HepG2 (cell line): ENCODE results near the gene VARS1. TPM values are rescaled to one million over a fixed set of nuclear protein-coding genes. Genes with fewer than 3 reads are reported as not detected.

ENCODE experiments used
- FOXK1 ChIP-seq: sonication (generic); formaldehyde crosslinking; IDR thresholded peaks from 2 replicates; pipeline ENCODE4 v1.4.0; 2020; ENCODE audit warnings: low read depth, missing genetic modification reagents, borderline replicate concordance
- HCFC1 ChIP-seq: fragments of 150-350 bp; IDR thresholded peaks from 2 replicates; pipeline ENCODE4 v1.6.1; 2014; ENCODE audit warnings: low read depth, low read length
- HOXA3 ChIP-seq: sonication (generic); formaldehyde crosslinking; IDR thresholded peaks from 2 replicates; pipeline ENCODE4 v1.5.0; 2020; ENCODE audit warnings: missing genetic modification reagents
- MXI1 ChIP-seq: IDR thresholded peaks from 3 replicates; pipeline ENCODE4 v1.6.1; 2012; ENCODE audit warnings: low read depth, low read length, inconsistent platforms, borderline replicate concordance
- PCBP2 ChIP-seq: fragments of 200-400 bp; formaldehyde crosslinking; optimal IDR thresholded peaks from 2 replicates; pipeline ENCODE3; 2018; ENCODE audit warnings: low read length, low read depth; ENCODE audit not compliant: poor library complexity, severe bottlenecking
- RNF2 ChIP-seq: fragments of 450-650 bp; conservative IDR thresholded peaks from 2 replicates; pipeline ENCODE4 v1.6.1; 2016; ENCODE audit warnings: low read depth
- TEAD3 ChIP-seq: optimal IDR thresholded peaks from 2 replicates; pipeline ENCODE3; 2016; ENCODE audit warnings: borderline replicate concordance
- XBP1 ChIP-seq: sonication (generic); formaldehyde crosslinking; IDR thresholded peaks from 2 replicates; pipeline ENCODE4 v1.5.0; 2020; ENCODE audit warnings: missing genetic modification reagents
- ZBTB2 ChIP-seq: sonication (generic); formaldehyde crosslinking; IDR thresholded peaks from 2 replicates; pipeline ENCODE4 v1.8.0; 2022; ENCODE audit warnings: low read depth, missing genetic modification reagents
- ZNF281 ChIP-seq: sonication (generic); formaldehyde crosslinking; IDR thresholded peaks from 2 replicates; pipeline ENCODE4 v1.4.0; 2020; ENCODE audit warnings: missing genetic modification reagents, borderline replicate concordance
- ZNF362 ChIP-seq: sonication (generic); formaldehyde crosslinking; IDR thresholded peaks from 2 replicates; pipeline ENCODE4 v1.4.0; 2020; ENCODE audit warnings: missing genetic modification reagents, mild to moderate bottlenecking, borderline replicate concordance
- ZNF543 ChIP-seq: sonication (generic); formaldehyde crosslinking; IDR thresholded peaks from 2 replicates; pipeline ENCODE4 v1.4.0; 2020; ENCODE audit warnings: mild to moderate bottlenecking, missing genetic modification reagents
- ZNF646 ChIP-seq: sonication (generic); formaldehyde crosslinking; IDR thresholded peaks from 2 replicates; pipeline ENCODE4 v1.9.0; 2021; ENCODE audit warnings: mild to moderate bottlenecking, missing genetic modification reagents
- ZNF816 ChIP-seq: sonication (generic); formaldehyde crosslinking; IDR thresholded peaks from 2 replicates; pipeline ENCODE4 v1.8.0; 2022; ENCODE audit warnings: missing genetic modification reagents, mild to moderate bottlenecking, borderline replicate concordance
- ZNF883 ChIP-seq: sonication (generic); formaldehyde crosslinking; IDR thresholded peaks from 2 replicates; pipeline ENCODE4 v1.5.1; 2020; ENCODE audit warnings: mild to moderate bottlenecking, missing genetic modification reagents; ENCODE audit errors: not compliant biosample characterization
- polyA plus RNA-seq, 8 experiments: library from polyadenylated mRNA; depleted of rRNA in 3 of 8; stranded (reverse) in 7 of 8; unstranded in 1 of 8; fragments of >200 nt; fragmentation: Illumina TruSeq in 4 of 8; extraction: Trizol in 4 of 8; gene quantifications; 2 replicates each; pipeline versions ENCODE4 v1.2.1 to v1.2.3, GENCODE V29; 2011 to 2016; ENCODE audit warnings: low read depth in 4 of 8, missing spikeins in 1 of 8, mixed read lengths in 1 of 8; ENCODE audit not compliant: insufficient read depth in 1 of 8
- total RNA-seq, 5 experiments: library from RNA; depleted of rRNA; stranded (reverse); fragments of >200 nt; fragmentation: Illumina TruSeq; extraction: Trizol; gene quantifications; 2 replicates each; pipeline ENCODE4 v1.2.3, GENCODE V29; 2016; ENCODE audit warnings: low read depth in 1 of 5

Gene VARS1
- total and polyA plus RNA-seq, 2 of the 13 experiments (the other 11 are each of a cell fraction or from before 2014, with no cell fraction given): 14.7 to 56.1 TPM

GRCh38 chr6:31806470-31807272 lies 11.1 kb upstream of the VARS1 start, which contains the start of gene LSM2 (continued):
- TF ChIP-seq ZNF816 (CRISPR knock-in tag): 0 out of 2 replicates have a peak, but pooled peaks have one; percentile 38
- TF ChIP-seq HCFC1: 0 out of 2 replicates have a peak, but pooled peaks have one; percentile 43
- TF ChIP-seq ZBTB2 (CRISPR knock-in tag): peak; percentile 89
- TF ChIP-seq HOXA3 (CRISPR knock-in tag): peak; percentile 98
- peak; percentile 80; the same call in 1 of the 2 replicates for TF ChIP-seq FOXK1 (CRISPR knock-in tag)
- no peak for TF ChIP-seq XBP1 (CRISPR knock-in tag)
- TF ChIP-seq MXI1: peak; percentile 80; the same call in 2 of the 3 replicates
- TF ChIP-seq TEAD3 (CRISPR knock-in tag): peak; percentile 81
- TF ChIP-seq PCBP2: no peak
- TF ChIP-seq ZNF646 (CRISPR knock-in tag): no peak
- TF ChIP-seq ZNF281: peak; percentile 63; the same call in 1 of the 2 replicates
- TF ChIP-seq ZNF543 (CRISPR knock-in tag): peak; percentile 75; the same call in 1 of the 2 replicates
- peak; percentile 96 for TF ChIP-seq ZNF883 (CRISPR knock-in tag)
- TF ChIP-seq ZNF362 (CRISPR knock-in tag): peak; percentile 70; the same call in 1 of the 2 replicates
- no peak for TF ChIP-seq RNF2
